Right forelimb (tissue), 1 donor: ENCODE data around the gene AKAP12.

Experiments
- DNase-seq: peaks from one replicate; pipeline ENCODE4 v3.0.0-alpha.2; 2018

AKAP12 gene

GRCh38 chr6:151385177-151385576 is 145.4 kb downstream of the AKAP12 start:
- DNase-seq: no peak

- DNase-seq: no peak
These were observed 147.6 kb downstream of the AKAP12 start for GRCh38 chr6:151387175-151387970.

GRCh38 chr6:151388236-151388635 is 148.5 kb downstream of the AKAP12 start:
- DNase-seq: no peak

- no peak for DNase-seq
These were observed 149.3 kb downstream of the AKAP12 start for GRCh38 chr6:151388997-151389617.

GRCh38 chr6:151389618-151390275 is 150.0 kb downstream of the AKAP12 start:
- DNase-seq: no peak

- peak; percentile 98 for DNase-seq
These were observed 150.6 kb downstream of the AKAP12 start for GRCh38 chr6:151390276-151390850.

DNA sequence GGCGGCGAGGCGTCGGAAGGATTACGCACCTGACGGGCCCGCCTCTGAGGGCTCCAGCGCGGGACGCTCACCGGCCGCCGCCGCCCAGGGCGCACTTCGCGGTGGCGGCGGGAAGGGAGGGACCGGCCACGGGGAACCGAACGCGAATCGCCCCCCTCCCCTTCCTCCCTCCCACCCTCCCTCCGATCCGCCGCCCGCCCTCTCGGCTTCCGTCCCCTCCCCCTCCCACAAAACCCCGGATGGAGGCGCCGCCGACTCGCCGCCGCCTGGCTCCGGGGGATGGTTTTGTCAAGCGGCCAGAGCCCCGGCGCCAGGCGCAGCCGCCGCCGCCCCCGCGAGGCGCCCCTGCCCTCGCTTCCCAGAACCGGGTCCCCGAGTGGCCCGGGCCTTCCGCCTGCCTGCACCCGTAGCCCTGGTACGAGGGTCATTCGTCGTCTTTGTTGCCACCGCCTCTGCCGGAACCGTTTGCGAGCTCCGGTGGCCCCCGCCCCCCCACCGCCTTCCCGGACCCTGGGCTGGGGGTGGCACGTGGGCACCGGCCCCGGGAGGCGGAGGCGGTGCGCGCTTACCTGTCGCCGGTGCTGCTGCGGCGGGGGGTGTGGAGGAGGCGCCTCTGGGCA is 151.2 kb downstream of the AKAP12 start:
- DNase-seq: peak; percentile 92

- DNase-seq: peak; percentile 83
These were observed 152.0 kb downstream of the AKAP12 start, which contains the start of gene ZBTB2 for GRCh38 chr6:151391471-151392413. Gene ZBTB2 (minus strand): TSS chr6:151391559. CDS start chr6:151373637, 17,922 bp downstream.

DNA sequence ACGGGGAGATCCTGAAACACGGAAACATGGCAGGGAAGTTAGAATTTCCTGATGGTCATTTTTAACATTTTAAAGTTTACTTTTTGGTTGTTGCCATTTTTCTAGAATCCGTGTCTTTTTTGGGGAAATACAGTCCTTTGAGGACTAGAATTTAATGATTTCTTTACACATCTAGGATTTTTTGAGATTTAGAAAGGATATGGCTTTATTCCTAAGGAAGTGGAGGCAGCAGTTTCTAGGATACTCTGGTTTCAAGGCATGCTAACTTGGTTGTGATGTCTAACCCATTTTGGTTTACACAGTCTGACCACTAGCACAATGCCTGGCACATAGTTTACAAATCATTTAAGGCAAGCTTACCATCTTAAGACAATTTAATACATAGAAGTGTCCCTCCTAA is 152.7 kb downstream of the AKAP12 start:
- no peak for DNase-seq

DNA sequence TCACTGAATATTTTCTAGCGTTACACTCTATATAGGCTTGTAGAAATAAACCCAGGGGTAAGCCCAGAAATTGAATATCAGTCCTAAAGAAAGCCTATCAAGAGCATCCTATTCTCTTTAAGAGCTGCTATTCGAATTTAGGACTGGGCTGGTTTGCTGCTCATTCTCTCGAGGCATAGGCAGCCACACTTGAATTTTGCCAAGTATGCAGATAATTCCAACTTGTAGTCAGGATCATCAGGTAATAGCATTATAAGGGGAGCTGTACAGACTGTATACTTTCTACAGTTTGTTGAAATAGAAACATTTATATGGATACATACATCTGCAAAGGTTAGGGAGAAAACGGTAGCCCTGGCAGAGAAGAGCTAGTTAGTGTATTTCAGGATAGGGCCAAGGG is 153.6 kb downstream of the AKAP12 start:
- no peak for DNase-seq

- DNase-seq: no peak
These were observed 159.9 kb downstream of the AKAP12 start for GRCh38 chr6:151399679-151400078.

DNA sequence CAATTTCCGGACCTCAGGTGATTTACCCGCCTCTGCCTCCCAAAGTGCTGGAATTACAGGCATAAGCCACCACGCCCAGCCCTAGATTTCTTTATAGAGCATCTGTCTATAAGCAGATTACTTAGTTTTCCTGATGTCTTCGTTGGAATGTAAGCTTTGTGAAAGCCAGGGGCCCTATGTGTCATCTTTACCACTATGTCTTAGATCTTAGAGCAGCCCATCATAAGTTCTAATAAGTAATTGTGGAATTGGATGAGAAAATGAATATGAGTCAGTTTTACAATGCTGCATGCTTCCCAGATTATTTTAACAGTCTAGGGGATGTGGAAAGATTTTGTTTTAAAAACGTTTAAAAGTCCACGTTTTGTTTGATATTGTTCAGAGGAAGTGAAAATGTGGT is 160.7 kb downstream of the AKAP12 start:
- no peak for DNase-seq

- no peak for DNase-seq
These were observed 162.5 kb downstream of the AKAP12 start for GRCh38 chr6:151402228-151402627.

DNA sequence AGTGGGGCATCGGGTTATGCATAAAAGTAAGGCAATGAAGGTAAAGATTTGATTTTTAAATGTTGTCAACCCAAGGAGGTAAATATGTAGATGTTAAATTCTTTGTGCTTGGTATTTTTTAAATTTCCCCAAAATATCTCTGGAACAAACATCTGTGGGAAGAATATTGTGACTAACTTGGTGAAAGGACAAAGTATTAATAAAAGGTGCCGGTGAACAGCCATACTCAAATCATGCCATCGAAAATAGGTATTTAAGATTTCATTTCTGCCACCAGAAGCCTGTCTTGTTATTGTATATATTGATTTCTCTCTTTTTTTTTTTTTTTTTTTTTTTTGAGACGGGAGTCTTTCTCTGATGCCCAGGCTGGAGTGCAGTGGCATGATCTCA is 164.1 kb downstream of the AKAP12 start:
- no peak for DNase-seq
